HepG2 (cell line): ENCODE measurements around the gene NINJ2. TPM values are rescaled to one million over a fixed set of nuclear protein-coding genes. Genes with fewer than 3 reads are reported as not detected.
A peak's percentile ranks its signal among the peaks of the same experiment; 100 is the strongest.

Source experiments
- ATAC-seq: fragments of 200-7000 bp; cut with Tn5 transposase; 3 replicates; pipeline ENCODE4 v1.9.1; 2020; ENCODE audit warnings: mild to moderate bottlenecking, moderate library complexity
- BruUV-seq: library from RNA; stranded (reverse); fragments of 400-500 nt; replicated peaks from 2 replicates; lab custom pipeline; 2021; lab: Mats Ljungman, UMichigan
- CTCF ChIA-PET: fragments of 300-600 bp; formaldehyde crosslinking; extraction: SDS; loops from one replicate; lab custom pipeline; 2021; ENCODE audit warnings: low total read pairs, inconsistent platforms, low intra/inter-chr PET ratio; lab: Yijun Ruan, JAX
- POLR2A ChIA-PET: fragments of 350-600 bp; sonication (Branson Sonifier 250); formaldehyde crosslinking; loops from one replicate; lab custom pipeline; 2020; ENCODE audit warnings: antibody characterized with exemption, inconsistent platforms; lab: Yijun Ruan, JAX
- DNase-seq: peaks from one replicate; pipeline ENCODE4 v3.0.0-alpha.2; 2015; ENCODE audit warnings: low spot score
- FAIRE-seq: peaks from 3 replicates; lab custom pipeline; 2011; peaks lifted over from hg19 to GRCh38; lab: Jason Lieb, UNC
- H2AFZ ChIP-seq: one replicate; pipeline ENCODE4 v1.6.1; 2011; ENCODE audit warnings: low read length, inconsistent platforms
- H3K27ac ChIP-seq: fragments of 300-600 bp; 3 replicates; pipeline ENCODE4 v1.8.0; 2011; ENCODE audit warnings: mixed run types, mild to moderate bottlenecking, mixed read lengths, low read length, inconsistent platforms; ENCODE audit not compliant: insufficient read depth; ENCODE audit errors: extremely low read length
- H3K27me3 ChIP-seq, 2 experiments: fragments of 200-600 bp in 1 of 2; 2 replicates in 1 of 2; 3 replicates in 1 of 2; pipeline versions ENCODE4 v1.6.0 to v1.8.0; 2011; ENCODE audit warnings: low read length in 2 of 2, mild to moderate bottlenecking in 2 of 2, moderate library complexity in 2 of 2, inconsistent platforms in 1 of 2; ENCODE audit not compliant: insufficient read depth in 2 of 2, control insufficient read depth in 1 of 2
- H3K36me3 ChIP-seq, 2 experiments: fragments of 200-600 bp in 1 of 2; replicated peaks in 1 of 2; 2 replicates in 1 of 2; 3 replicates in 1 of 2; pipeline versions ENCODE4 v1.5.1 to v1.8.0; 2011; ENCODE audit warnings: low read length in 2 of 2, inconsistent platforms in 1 of 2; ENCODE audit not compliant: insufficient read depth in 2 of 2, control insufficient read depth in 1 of 2
- H3K4me1 ChIP-seq: 2 replicates; pipeline ENCODE4 v1.5.1; 2012; ENCODE audit warnings: low read length, inconsistent platforms; ENCODE audit not compliant: insufficient read depth
- H3K4me2 ChIP-seq: 2 replicates; pipeline ENCODE4 v1.6.0; 2011; ENCODE audit warnings: low read depth, low read length, inconsistent platforms
- H3K4me3 ChIP-seq, 3 experiments: fragments of 200-600 bp in 1 of 3; sonication (generic), shearing (Covaris generic) in 1 of 3; replicated peaks in 1 of 3; 2 replicates each; pipeline ENCODE4 v1.5.1; 2011 to 2016; ENCODE audit warnings: low read length in 3 of 3, inconsistent platforms in 2 of 3, low read depth in 2 of 3, mild to moderate bottlenecking in 2 of 3, control low read depth in 1 of 3, mixed read lengths in 1 of 3; ENCODE audit not compliant: insufficient read depth in 1 of 3
- H3K79me2 ChIP-seq: one replicate; pipeline ENCODE4 v1.6.1; 2011; ENCODE audit warnings: low read length, inconsistent platforms; ENCODE audit not compliant: insufficient read depth
- H3K9ac ChIP-seq: 2 replicates; pipeline ENCODE4 v1.6.0; 2011; ENCODE audit warnings: mild to moderate bottlenecking, low read depth, low read length, inconsistent platforms; ENCODE audit not compliant: insufficient read depth
- H3K9me3 ChIP-seq: 2 replicates; pipeline ENCODE4 v1.5.1; 2012; ENCODE audit warnings: mild to moderate bottlenecking, low read length
- H4K20me1 ChIP-seq: 2 replicates; pipeline ENCODE4 v1.6.0; 2011; ENCODE audit warnings: inconsistent platforms, mild to moderate bottlenecking, low read length, moderate library complexity; ENCODE audit not compliant: insufficient read depth
- ARID5B ChIP-seq: IDR thresholded peaks from 2 replicates; pipeline ENCODE4 v1.4.0; 2020; ENCODE audit warnings: mild to moderate bottlenecking, missing genetic modification reagents
- ERF ChIP-seq: IDR thresholded peaks from 2 replicates; pipeline ENCODE4 v1.6.1; 2018; ENCODE audit warnings: missing biosample characterization, missing genetic modification reagents
- REST ChIP-seq, 2 experiments: IDR thresholded peaks; 2 replicates each; pipeline ENCODE4 v1.6.1; 2011 to 2012; ENCODE audit warnings: low read length in 2 of 2, borderline replicate concordance in 1 of 2, low read depth in 1 of 2, mild to moderate bottlenecking in 1 of 2, moderate library complexity in 1 of 2
- SOX13 ChIP-seq, 3 experiments: fragments of 450-650 bp in 1 of 3; sonication (generic) in 1 of 3; formaldehyde crosslinking in 1 of 3; IDR thresholded peaks in 2 of 3; conservative IDR thresholded peaks in 1 of 3; 2 replicates each; pipeline versions ENCODE4 v1.5.0 to v1.6.1; 2016 to 2020; ENCODE audit warnings: antibody characterized with exemption in 1 of 3, mild to moderate bottlenecking in 1 of 3, missing compliant biosample characterization in 1 of 3, missing genetic modification reagents in 1 of 3, moderate library complexity in 1 of 3
- TBP ChIP-seq: sonication (generic); formaldehyde crosslinking; IDR thresholded peaks from 2 replicates; pipeline ENCODE4 v1.5.0; 2020; ENCODE audit warnings: missing genetic modification reagents
- ZBED4 ChIP-seq: sonication (generic); formaldehyde crosslinking; IDR thresholded peaks from 2 replicates; pipeline ENCODE4 v1.4.0; 2020; ENCODE audit warnings: missing genetic modification reagents, borderline replicate concordance
- ZNF281 ChIP-seq: sonication (generic); formaldehyde crosslinking; IDR thresholded peaks from 2 replicates; pipeline ENCODE4 v1.4.0; 2020; ENCODE audit warnings: missing genetic modification reagents, borderline replicate concordance
- ZSCAN12 ChIP-seq: sonication (generic); formaldehyde crosslinking; IDR thresholded peaks from 2 replicates; pipeline ENCODE4 v1.9.0; 2021; ENCODE audit warnings: mild to moderate bottlenecking, missing genetic modification reagents
- WGBS: methylation state at CpG from one replicate; pipeline ENCODE4 v1.1.6; 2017; ENCODE audit warnings: low lambda C conversion rate; 5-methylcytosine and 5-hydroxymethylcytosine counted together
- in situ Hi-C: cut with HindIII; loops from 2 replicates; pipeline ENCODE4 v1.10.0; 2017; ENCODE audit warnings: low pct_unique_long_range_greater_than_20kb; ENCODE audit not compliant: extremely low pct_ligation_motif_present
- intact Hi-C: fragments of 100-400 bp; cut with micrococcal nuclease; formaldehyde crosslinking; loops from one replicate; pipeline ENCODE4 v1.10.0; 2022; ENCODE audit not compliant: unreplicated experiment
- polyA plus RNA-seq, 8 experiments: library from polyadenylated mRNA; depleted of rRNA in 3 of 8; stranded (reverse) in 7 of 8; unstranded in 1 of 8; fragments of >200 nt; fragmentation: Illumina TruSeq in 4 of 8; extraction: Trizol in 4 of 8; gene quantifications; 2 replicates each; pipeline versions ENCODE4 v1.2.1 to v1.2.3, GENCODE V29; 2011 to 2016; ENCODE audit warnings: low read depth in 4 of 8, missing spikeins in 1 of 8, mixed read lengths in 1 of 8; ENCODE audit not compliant: insufficient read depth in 1 of 8
- total RNA-seq, 5 experiments: library from RNA; depleted of rRNA; stranded (reverse); fragments of >200 nt; fragmentation: Illumina TruSeq; extraction: Trizol; gene quantifications; 2 replicates each; pipeline ENCODE4 v1.2.3, GENCODE V29; 2016; ENCODE audit warnings: low read depth in 1 of 5

NINJ2 gene
- total and polyA plus RNA-seq, 2 of the 13 experiments (the other 11 are each of a cell fraction or from before 2014, with no cell fraction given), result 0.62 to 3.8 TPM

- Histone ChIP-seq H4K20me1 (no peaks in the 10 kb centered on the region), H3K4me2 (peak overlapping the region; percentile 43), H2AFZ (no peak overlapping the region), H3K4me1 (peaks cover 84% of the 10 kb centered on the region), H3K4me3 (no peak overlapping the region), H3K79me2 (no peaks in the 10 kb centered on the region), H3K27me3 (no peaks in the 10 kb centered on the region), H3K9me3 (no peaks in the 10 kb centered on the region), H3K36me3 (no peaks in the 10 kb centered on the region), H3K9ac (no peak overlapping the region), H3K27ac (no peak overlapping the region)
- POLR2A ChIA-PET, result no interaction called here
- intact Hi-C loops (no loop called here), in situ Hi-C loops (no loop called here)
- CTCF ChIA-PET, result no interaction called here
- ATAC-seq (peak; percentile 11), DNase-seq (no peak), FAIRE-seq (no peak)
- BruUV-seq, result no TSS peak
- 31% methylated on average over 4 of the region's 4 CpGs for WGBS
- TF ChIP-seq ZBED4 (no peak), ARID5B (0 out of 2 replicates have a peak, but pooled peaks have one; percentile 23), REST (IDR thresholded peaks at IDR 0.05; ENCODE audit: borderline replicate concordance in 1 of 2, low read depth in 1 of 2, low read length in 2 of 2) (no peak), ZSCAN12 (CRISPR knock-in tag) (no peak), TBP (CRISPR knock-in tag) (no peak), SOX13 (IDR thresholded peaks at IDR 0.05) (no peak), SOX13 (CRISPR knock-in tag; conservative IDR thresholded peaks at IDR 0.05 in 1 of 2, IDR thresholded peaks at IDR 0.05 in 1 of 2) (no peak), ERF (CRISPR knock-in tag) (no peak), ZNF281 (CRISPR knock-in tag) (no peak)
Measured at GRCh38 chr12:623865-624372, 39.3 kb downstream of the NINJ2 start.
